SK-N-SH treated with all-trans-retinoic acid at 6 μM for 48 hours (cell line): ENCODE results near the gene AGPAT3.

ENCODE experiments used
- CREB5 ChIP-seq: fragments of 250-450 bp; sonication (Bioruptor Pico); IDR thresholded peaks from 2 replicates; pipeline ENCODE4 v1.5.1; 2020; ENCODE audit warnings: low read depth, mild to moderate bottlenecking, moderate library complexity
- CSRNP3 ChIP-seq: fragments of 250-450 bp; sonication (Bioruptor Pico); IDR thresholded peaks from 2 replicates; pipeline ENCODE4 v1.5.1; 2021; ENCODE audit warnings: mild to moderate bottlenecking, moderate library complexity
- ESRRG ChIP-seq: fragments of 250-450 bp; sonication (Bioruptor Pico); IDR thresholded peaks from 2 replicates; pipeline ENCODE4 v1.6.1; 2021; ENCODE audit warnings: mild to moderate bottlenecking
- PATZ1 ChIP-seq: fragments of 250-450 bp; sonication (Bioruptor Pico); IDR thresholded peaks from 2 replicates; pipeline ENCODE4 v1.8.0; 2020; ENCODE audit warnings: mild to moderate bottlenecking, moderate library complexity, borderline replicate concordance
- RARB ChIP-seq: fragments of 250-450 bp; sonication (Bioruptor Pico); IDR thresholded peaks from 2 replicates; pipeline ENCODE4 v1.8.0; 2021; ENCODE audit warnings: mild to moderate bottlenecking, moderate library complexity
- ZNF565 ChIP-seq: fragments of 450-650 bp; formaldehyde crosslinking; conservative IDR thresholded peaks from 2 replicates; pipeline ENCODE4 v1.5.0; 2020; ENCODE audit warnings: low read depth, mild to moderate bottlenecking, moderate library complexity

- TF ChIP-seq CREB5 (CRISPR knock-in tag) = no peak
- TF ChIP-seq ESRRG (CRISPR knock-in tag) = no peak
- TF ChIP-seq ZNF565 (CRISPR knock-in tag) = no peak
- TF ChIP-seq RARB (CRISPR knock-in tag) = no peak
- TF ChIP-seq PATZ1 = no peak
- no peak for TF ChIP-seq CSRNP3 (CRISPR knock-in tag)
Measured at GRCh38 chr21:44000360-44000759, 135.3 kb downstream of the AGPAT3 start.
